Activated CD8-positive, alpha-beta memory T cell treated with anti-CD3 and anti-CD28 coated beads, Interleukin-2, amount 50 U/mL, for 24 hours (primary cell): ENCODE measurements around the gene RGS12.

Experiments used
- DNase-seq: peaks from one replicate; pipeline ENCODE4 v3.0.0-alpha.2; 2020; ENCODE audit errors: extremely low read depth

RGS12 gene

GRCh38 chr4:3254302-3255131 is 38.3 kb upstream of the RGS12 start:
- DNase-seq = no peak

- no peak for DNase-seq
Observed at GRCh38 chr4:3255611-3256186, 37.1 kb upstream of the RGS12 start.

GRCh38 chr4:3256230-3257102 is 36.4 kb upstream of the RGS12 start:
- DNase-seq = no peak

- DNase-seq = no peak
Observed at GRCh38 chr4:3257103-3257555, 35.7 kb upstream of the RGS12 start.

GRCh38 chr4:3257556-3258482 is 35.0 kb upstream of the RGS12 start:
- no peak for DNase-seq

- no peak for DNase-seq
Observed at GRCh38 chr4:3261411-3262207, 31.2 kb upstream of the RGS12 start.

GRCh38 chr4:3262208-3263052 is 30.4 kb upstream of the RGS12 start:
- DNase-seq = no peak

- no peak for DNase-seq
Observed at GRCh38 chr4:3263053-3263875, 29.6 kb upstream of the RGS12 start.

GRCh38 chr4:3263876-3264193 is 29.0 kb upstream of the RGS12 start:
- no peak for DNase-seq

GRCh38 chr4:3266076-3266475 is 26.7 kb upstream of the RGS12 start:
- DNase-seq = no peak

GRCh38 chr4:3267576-3268394 is 25.0 kb upstream of the RGS12 start:
- DNase-seq = no peak

- DNase-seq = no peak
Observed at GRCh38 chr4:3268395-3269104, 24.3 kb upstream of the RGS12 start.

- DNase-seq = no peak
Observed at GRCh38 chr4:3269105-3269927, 23.5 kb upstream of the RGS12 start.

GRCh38 chr4:3269991-3270611 is 22.7 kb upstream of the RGS12 start:
- DNase-seq = no peak

- DNase-seq = no peak
Observed at GRCh38 chr4:3271131-3271530, 21.7 kb upstream of the RGS12 start.

GRCh38 chr4:3276986-3277385 is 15.8 kb upstream of the RGS12 start:
- no peak for DNase-seq
